ENCODE measurements around the gene PRSS22.

GRCh38 chr16:2865651-2866050, 7.7 kb upstream of the PRSS22 start:
- TF ChIP-seq CTCF (conservative IDR thresholded peaks at IDR 0.05; ENCODE audit: low read length) = no peak
- no peak for TF ChIP-seq EZH2phosphoT487 (IDR thresholded peaks at IDR 0.05; ENCODE audit: borderline replicate concordance, low read depth, low read length)
